Nephron progenitor cell (in vitro differentiated cells): ENCODE results near the gene KCMF1.

Experiments
- DNase-seq: peaks from one replicate; pipeline ENCODE4 v3.0.0; 2021
- H3K27ac Mint-ChIP-seq: 2 replicates; pipeline ENCODE4 v1.8.0; 2021; ENCODE audit warnings: mild to moderate bottlenecking, moderate library complexity, mixed read lengths
- H3K27me3 Mint-ChIP-seq: 2 replicates; pipeline ENCODE4 v1.8.0; 2021; ENCODE audit warnings: mild to moderate bottlenecking, low read depth, mixed read lengths; ENCODE audit not compliant: poor library complexity
- H3K36me3 Mint-ChIP-seq: 2 replicates; pipeline ENCODE4 v1.8.0; 2021; ENCODE audit warnings: low read depth, mixed read lengths
- H3K4me1 Mint-ChIP-seq: 2 replicates; pipeline ENCODE4 v1.8.0; 2021; ENCODE audit warnings: mixed read lengths
- H3K4me3 Mint-ChIP-seq: 2 replicates; pipeline ENCODE4 v1.8.0; 2021; ENCODE audit warnings: mild to moderate bottlenecking, moderate library complexity, mixed read lengths
- H3K9me3 Mint-ChIP-seq: 2 replicates; pipeline ENCODE4 v1.8.0; 2021; ENCODE audit warnings: mild to moderate bottlenecking, moderate library complexity, mixed read lengths
- TF ChIP-seq, protein P1 (sequence below): fragments of 200-600 bp; sonication (generic); IDR thresholded peaks from 2 replicates; pipeline ENCODE4 v1.5.0; 2021; ENCODE audit warnings: antibody characterized with exemption

Gene KCMF1

DNA sequence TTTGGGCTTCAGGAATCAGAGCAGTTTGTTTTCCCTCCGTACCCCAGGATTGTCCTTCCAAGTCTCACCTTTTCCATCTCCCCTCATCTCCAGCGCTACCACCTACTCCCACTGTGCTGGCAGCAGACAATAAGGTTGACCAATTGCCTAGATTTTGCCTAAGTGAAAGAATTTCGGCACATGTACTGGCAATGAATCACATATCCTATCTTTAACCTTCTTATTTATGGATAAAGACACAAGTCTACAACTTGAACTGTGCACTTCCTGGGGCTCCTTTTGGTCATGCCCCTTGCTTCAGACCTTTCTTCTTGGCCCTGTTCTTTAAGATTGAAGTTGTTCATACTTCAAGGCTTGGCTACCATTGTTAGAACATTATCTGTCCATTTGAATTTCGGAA is 71.4 kb downstream of the KCMF1 start:
- Mint-ChIP-seq H3K9me3 (no peaks in the 10 kb centered on the region), H3K27me3 (no peaks in the 10 kb centered on the region), H3K36me3 (peaks cover 65% of the 10 kb centered on the region), H3K4me3 (no peak overlapping the region), H3K4me1 (peaks cover 15% of the 10 kb centered on the region), H3K27ac (peak overlapping the region; percentile 6)
- TF ChIP-seq, protein P1, sequence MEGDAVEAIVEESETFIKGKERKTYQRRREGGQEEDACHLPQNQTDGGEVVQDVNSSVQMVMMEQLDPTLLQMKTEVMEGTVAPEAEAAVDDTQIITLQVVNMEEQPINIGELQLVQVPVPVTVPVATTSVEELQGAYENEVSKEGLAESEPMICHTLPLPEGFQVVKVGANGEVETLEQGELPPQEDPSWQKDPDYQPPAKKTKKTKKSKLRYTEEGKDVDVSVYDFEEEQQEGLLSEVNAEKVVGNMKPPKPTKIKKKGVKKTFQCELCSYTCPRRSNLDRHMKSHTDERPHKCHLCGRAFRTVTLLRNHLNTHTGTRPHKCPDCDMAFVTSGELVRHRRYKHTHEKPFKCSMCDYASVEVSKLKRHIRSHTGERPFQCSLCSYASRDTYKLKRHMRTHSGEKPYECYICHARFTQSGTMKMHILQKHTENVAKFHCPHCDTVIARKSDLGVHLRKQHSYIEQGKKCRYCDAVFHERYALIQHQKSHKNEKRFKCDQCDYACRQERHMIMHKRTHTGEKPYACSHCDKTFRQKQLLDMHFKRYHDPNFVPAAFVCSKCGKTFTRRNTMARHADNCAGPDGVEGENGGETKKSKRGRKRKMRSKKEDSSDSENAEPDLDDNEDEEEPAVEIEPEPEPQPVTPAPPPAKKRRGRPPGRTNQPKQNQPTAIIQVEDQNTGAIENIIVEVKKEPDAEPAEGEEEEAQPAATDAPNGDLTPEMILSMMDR = no peak
- no peak for DNase-seq

DNA sequence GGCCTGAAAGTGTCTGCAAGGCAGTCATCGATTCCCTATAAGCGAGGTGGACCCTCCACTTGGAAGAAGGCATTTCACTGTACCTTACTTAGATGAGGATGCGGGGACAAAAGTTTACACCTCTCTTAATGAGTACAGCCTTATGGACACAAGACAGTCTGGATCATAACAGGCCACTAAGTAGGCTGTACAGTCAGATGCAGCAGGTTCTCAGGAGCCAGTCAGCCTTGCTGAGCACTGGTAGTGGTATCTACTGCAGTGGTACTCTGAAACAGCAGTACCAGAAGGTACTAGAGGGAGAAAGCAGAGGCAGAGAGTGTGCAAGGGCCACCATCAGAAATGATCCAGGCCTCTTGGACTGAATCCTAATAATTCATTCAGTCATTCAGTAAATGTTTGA is 77.6 kb downstream of the KCMF1 start:
- Mint-ChIP-seq H3K4me3 (no peak overlapping the region), H3K27ac (no peak overlapping the region), H3K27me3 (no peaks in the 10 kb centered on the region), H3K9me3 (no peaks in the 10 kb centered on the region), H3K36me3 (peaks cover 66% of the 10 kb centered on the region), H3K4me1 (peaks cover 10% of the 10 kb centered on the region)
- DNase-seq = no peak
- TF ChIP-seq, protein P1 = no peak

DNA sequence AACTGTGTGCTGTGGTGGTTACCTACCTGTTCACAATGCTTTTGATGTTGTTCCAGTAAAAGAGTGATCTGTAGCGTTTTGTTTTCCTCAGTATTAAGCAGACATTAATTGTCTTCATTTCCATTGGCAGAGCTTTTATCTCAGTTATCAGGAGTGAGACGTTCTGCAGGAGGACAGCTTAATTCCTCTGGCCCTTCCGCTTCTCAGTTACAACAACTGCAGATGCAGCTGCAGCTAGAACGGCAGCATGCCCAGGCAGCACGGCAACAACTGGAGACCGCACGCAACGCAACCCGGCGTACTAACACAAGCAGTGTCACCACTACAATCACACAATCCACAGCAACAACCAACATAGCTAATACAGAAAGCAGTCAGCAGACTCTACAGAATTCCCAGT is 78.3 kb downstream of the KCMF1 start:
- Mint-ChIP-seq H3K36me3 (peaks cover 65% of the 10 kb centered on the region), H3K4me3 (no peak overlapping the region), H3K27ac (peak overlapping the region; percentile 57), H3K9me3 (no peaks in the 10 kb centered on the region), H3K27me3 (no peaks in the 10 kb centered on the region), H3K4me1 (peaks cover 18% of the 10 kb centered on the region)
- DNase-seq = no peak
- TF ChIP-seq, protein P1 = no peak

DNA sequence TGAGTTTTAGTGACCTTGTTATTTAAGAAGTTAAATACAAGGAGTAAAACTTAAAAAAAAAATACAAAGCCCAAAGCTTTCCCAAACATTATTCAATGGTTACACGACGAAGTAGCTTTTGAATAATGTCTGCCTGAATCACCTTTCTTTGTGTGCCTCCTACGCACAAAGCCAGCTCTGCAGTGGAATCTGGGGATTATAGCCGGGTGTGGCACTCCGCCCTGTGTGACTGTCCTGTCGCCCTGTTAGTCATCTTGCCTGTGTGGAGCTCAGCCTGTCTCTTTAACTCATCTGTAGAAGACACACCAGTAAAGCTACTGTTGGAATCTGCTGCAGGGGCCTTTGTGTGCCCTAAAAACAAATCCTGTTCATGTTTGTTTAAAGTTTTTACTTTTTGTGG is 82.8 kb downstream of the KCMF1 start:
- Mint-ChIP-seq H3K27ac (no peak overlapping the region), H3K27me3 (no peaks in the 10 kb centered on the region), H3K4me1 (peaks cover 48% of the 10 kb centered on the region), H3K36me3 (peaks cover 45% of the 10 kb centered on the region), H3K9me3 (no peaks in the 10 kb centered on the region), H3K4me3 (no peak overlapping the region)
- DNase-seq = no peak
- TF ChIP-seq, protein P1 = no peak

DNA sequence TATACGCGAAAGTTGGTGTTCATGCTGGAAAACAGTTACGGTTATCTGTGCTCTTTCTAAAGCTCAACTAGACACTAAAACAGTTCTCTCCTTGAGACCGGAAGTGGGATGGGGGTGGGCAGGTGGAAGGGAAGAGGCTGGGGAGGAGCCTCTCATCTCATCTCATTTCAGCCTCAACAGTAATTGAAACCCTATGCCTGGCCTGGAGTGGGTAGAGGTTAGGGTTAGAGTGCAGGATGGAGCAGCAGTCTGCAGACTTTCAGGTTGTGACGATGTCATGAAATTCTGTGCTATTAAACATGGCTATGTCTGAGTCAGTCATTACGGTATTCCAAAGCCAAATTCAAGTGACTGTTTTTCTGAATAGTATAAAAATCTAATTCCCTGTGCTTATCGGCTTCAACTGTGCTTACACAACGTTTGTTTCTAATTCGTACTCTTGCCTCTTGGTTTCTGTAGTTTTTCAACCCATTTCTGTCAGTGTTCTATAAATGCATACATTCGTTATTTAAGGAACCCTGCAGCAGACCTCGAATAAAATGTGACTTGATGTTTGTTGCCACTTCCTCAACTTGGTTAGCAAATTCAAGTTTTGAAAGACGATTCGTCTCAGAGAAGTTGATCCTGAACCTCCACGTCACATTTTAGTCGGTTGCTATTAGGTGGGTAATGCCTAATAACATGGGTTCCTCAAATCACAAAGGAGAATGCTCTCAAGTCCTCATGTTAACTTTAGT is 86.4 kb downstream of the KCMF1 start:
- DNase-seq = no peak
- Mint-ChIP-seq H3K27ac (peak overlapping the region; percentile 85), H3K4me3 (no peak overlapping the region), H3K27me3 (no peaks in the 10 kb centered on the region), H3K4me1 (peaks cover 57% of the 10 kb centered on the region), H3K9me3 (no peaks in the 10 kb centered on the region), H3K36me3 (peaks cover 17% of the 10 kb centered on the region)
- TF ChIP-seq, protein P1 = no peak

DNA sequence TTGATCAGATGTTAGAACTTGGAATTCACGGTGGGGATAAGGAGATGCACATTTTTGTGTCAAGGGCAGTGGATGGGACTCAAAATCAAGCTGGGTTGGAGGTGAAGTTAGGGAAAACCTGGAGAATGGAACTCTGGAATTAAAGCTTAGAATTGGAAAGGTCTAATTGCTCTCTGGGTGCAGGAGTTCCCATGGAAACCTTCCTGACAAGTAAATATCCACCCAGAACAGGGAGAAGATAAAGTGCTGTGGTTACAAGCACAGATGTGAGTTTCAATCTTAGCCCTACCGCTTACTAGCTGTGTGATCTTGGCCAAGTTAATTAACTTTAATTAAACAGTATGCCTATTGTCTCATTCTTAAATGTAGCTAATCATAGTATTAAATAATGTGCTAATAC is 90.9 kb downstream of the KCMF1 start:
- TF ChIP-seq, protein P1 = no peak
- no peak for DNase-seq
- peaks cover 9% of the 10 kb centered on the region for H3K27me3 Mint-ChIP-seq
- H3K4me3 Mint-ChIP-seq = no peak overlapping the region
- no peaks in the 10 kb centered on the region for H3K36me3 Mint-ChIP-seq
- H3K27ac Mint-ChIP-seq = no peak overlapping the region
- H3K9me3 Mint-ChIP-seq = no peaks in the 10 kb centered on the region
- H3K4me1 Mint-ChIP-seq = peaks cover 39% of the 10 kb centered on the region
